HG02588 (cell line): Measurements from ENCODE around the gene LEPR.

Experiments
- ATAC-seq: cut with Tn5 transposase; IDR thresholded peaks from one replicate; pipeline ENCODE4 v1.9.1; 2021; ENCODE audit warnings: mild to moderate bottlenecking, moderate library complexity; ENCODE audit not compliant: unreplicated experiment

Gene LEPR

DNA sequence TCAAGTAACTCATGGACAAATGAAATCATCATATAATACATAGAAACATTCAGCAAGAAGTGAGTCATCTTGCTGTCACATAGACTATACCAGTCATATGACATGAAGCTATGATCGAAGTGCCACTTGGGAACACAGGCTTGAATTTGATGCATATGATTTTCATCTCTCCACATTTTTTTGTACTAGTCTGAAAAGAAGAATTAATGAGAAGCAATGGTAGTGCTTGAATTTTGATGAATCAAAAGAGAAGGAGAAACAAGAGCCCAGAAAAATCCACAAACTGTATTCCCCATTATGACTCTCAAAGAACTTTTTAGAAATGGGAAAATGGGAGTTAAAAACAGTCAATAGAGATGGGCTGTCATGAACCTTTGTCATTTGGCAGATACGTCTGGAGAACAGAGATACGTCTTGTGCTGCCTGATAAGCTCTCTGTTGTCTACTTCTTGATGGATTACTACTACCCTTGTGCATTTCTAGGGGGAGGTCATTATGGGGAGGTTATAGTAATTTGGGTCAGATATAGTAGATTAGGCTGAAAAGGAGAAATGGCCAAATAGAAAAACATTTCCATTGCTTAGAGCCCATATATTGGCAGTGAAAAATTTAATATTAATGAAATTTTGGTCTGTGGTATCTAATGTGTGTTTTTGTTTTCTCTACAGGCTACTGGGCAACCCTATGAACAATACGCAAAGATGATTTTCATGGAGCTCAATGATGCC, 8.0 kb upstream of the LEPR start:
- no peak for ATAC-seq

- ATAC-seq: no peak
Measured at GRCh38 chr1:65412984-65413375, 7.5 kb upstream of the LEPR start.

GRCh38 chr1:65414538-65414937, 5.9 kb upstream of the LEPR start:
- no peak for ATAC-seq

DNA sequence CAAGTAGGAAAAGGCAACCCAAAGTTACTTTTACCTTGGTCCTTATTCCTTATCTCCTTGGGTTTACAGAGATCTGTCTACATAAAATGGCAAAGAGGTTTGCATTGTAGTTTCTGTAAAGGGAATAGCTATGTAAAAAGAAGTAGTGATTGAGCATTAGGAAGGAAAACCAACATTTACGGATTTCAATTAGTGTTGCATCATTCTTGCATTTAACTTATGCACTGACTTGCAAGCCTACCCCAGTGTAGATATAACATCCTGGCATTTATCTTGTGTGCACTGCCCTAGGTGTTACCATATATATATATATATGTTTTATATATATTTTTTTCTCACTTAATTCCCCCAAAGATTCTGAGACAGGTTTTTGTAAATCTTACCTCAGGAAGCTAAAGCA, 3.7 kb upstream of the LEPR start:
- ATAC-seq: no peak

GRCh38 chr1:65417729-65418128, 2.7 kb upstream of the LEPR start:
- no peak for ATAC-seq

- no peak for ATAC-seq
Measured at GRCh38 chr1:65418522-65419185, 1.8 kb upstream of the LEPR start.

- peak; percentile 90 for ATAC-seq
Measured at GRCh38 chr1:65419681-65420589, 533 bp upstream of the LEPR start.

GRCh38 chr1:65421351-65422025, 1.0 kb downstream of the LEPR start:
- no peak for ATAC-seq

GRCh38 chr1:65422241-65423203, 2.1 kb downstream of the LEPR start:
- no peak for ATAC-seq

DNA sequence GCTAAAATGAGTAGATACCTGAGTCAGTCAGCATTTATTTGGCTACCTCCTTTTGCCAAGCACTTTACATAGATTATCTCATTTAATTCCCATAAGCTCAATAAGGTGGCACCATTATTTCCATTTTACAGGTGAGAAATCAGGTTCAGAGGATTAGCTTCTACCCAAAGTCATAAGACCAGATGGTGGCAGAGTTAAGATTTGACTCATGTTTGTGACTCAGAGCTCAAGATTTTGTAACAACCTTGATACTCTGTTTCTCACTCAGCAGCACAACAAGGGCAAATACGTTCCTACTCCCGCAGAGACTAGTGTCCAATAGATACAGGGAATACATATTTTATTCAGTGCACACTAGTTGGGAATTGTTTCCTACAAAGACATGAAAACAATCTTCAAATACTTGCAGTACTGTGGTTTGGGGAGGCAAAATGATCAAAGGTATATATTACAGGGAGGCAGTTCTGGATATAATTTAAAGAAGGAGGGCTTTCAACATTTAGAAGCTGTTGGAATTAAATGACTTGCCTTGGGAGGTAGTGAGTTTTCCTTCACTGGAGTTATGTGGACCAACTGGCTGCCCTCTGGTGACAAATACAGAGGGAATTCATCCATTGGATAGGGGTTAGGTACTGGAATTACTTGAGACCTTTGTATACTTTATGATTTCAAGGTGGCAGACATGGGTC, 3.6 kb downstream of the LEPR start:
- no peak for ATAC-seq

DNA sequence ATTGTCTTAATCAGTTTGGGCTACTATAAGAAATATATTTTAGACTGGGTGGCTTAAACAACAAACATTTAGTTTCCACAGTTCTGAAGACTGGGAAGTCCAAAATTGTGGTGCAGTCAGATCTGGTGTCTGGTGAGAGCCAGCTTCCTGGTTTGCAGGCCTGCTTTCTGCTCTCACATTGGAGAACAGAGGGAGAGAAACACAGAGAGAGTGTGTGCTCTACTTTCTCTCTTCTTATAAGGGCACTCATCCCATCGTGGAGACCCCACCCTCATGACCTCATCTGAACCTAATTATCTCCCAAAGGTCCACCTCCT, 4.1 kb downstream of the LEPR start:
- ATAC-seq: no peak

GRCh38 chr1:65425006-65425405, 4.5 kb downstream of the LEPR start:
- ATAC-seq: no peak

DNA sequence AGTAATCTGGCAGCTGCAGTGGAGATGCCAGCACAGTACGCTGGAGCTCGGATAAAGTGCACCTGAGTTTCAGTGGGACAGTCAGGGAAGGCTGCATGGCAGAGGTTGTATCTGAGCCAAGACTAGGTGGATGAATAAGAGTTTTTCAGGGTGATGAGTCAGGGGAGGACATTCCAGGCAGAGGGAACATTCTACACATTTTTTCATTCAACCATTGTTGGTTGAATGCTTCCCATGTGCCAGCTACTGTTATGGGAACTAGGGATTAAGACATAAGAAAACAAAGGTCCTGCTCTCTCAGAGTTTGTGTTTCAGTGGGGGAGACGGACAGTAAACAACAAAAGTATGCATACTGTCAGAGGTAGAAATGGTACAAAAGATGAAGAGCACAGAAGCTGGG, 5.2 kb downstream of the LEPR start:
- no peak for ATAC-seq

- no peak for ATAC-seq
Measured at GRCh38 chr1:65429078-65429477, 8.6 kb downstream of the LEPR start.

DNA sequence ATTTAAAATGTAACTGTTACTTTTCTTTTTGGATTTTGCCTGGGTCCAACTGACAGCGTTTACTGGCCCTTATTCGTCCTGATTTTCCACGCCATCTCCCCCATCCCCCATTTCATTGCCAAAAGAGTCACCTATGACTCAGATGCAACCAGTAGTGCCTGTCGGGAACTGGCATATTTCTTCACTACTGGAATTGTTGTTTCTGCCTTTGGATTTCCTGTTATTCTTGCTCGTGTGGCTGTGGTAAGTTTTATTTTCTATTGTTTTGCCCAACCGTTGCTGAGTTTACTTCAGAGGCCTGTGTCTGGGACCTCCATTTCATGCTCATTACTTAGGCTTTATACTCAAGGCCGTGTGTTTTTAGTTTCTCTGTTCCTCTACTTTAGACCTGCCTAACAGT, 9.3 kb downstream of the LEPR start:
- ATAC-seq: no peak

DNA sequence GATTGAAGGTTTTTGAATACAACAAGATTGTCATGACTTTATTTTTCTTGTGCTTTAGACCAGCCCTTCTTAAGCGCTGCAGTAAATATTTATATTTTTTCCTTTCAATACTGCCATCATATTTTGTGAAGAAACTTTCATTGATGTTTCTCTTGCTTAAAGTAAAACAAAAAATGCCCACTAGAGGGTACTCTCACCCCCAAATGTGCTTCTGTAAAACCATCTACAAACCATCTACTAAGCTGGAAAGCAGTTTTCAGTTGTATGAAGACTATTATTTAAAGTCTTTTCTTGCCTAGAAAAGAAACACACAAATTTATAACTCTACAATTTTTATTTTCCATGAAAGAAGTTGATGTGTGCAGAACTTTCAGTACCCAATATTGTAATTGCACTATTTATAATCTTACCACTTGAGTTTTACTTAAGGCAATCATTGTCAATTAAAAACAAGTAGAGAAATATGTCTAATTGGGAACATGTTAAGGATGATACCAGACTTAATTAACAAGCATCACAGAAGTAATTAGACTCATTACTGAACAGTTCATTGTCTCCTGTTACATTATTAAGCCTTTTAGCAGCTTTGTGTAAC, 10.7 kb downstream of the LEPR start:
- ATAC-seq: peak; percentile 53

DNA sequence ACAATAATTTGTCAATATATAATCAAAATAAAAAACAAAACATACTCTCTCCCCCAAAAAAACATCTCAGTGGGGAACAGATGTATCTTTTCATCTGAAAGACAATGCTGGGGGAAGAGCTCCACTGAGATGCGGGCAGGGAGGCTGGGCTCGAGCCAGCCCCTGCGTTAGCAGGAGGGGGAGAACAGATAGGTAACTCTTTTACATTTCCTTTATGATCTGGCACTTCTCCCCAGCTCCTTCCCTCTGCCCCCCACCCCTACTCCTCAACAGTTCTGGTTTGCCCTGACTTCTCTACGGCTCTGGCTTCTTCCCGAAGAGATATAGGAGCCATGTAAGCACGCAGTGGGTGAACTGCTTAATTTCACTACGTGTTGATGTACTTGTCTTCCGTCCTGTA, 12.4 kb downstream of the LEPR start:
- ATAC-seq: no peak

DNA sequence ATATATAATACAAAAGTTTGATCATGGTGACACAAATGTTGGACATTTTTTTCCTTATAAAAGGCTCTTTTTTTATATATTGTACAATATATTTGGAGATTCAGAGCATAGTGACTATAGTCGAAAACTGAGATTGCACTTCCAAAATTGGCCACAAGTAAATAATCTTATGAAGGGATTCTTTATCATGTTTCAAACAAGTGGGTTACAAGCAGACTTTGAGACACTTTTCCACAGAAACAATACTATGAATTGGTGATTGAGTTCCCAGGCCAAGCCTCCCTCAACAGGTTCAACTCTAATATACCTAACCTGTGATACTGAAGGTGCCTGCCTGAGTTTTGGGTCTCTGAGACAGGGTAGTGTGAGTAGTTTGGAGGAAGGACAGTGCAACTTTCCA, 13.8 kb downstream of the LEPR start:
- no peak for ATAC-seq

DNA sequence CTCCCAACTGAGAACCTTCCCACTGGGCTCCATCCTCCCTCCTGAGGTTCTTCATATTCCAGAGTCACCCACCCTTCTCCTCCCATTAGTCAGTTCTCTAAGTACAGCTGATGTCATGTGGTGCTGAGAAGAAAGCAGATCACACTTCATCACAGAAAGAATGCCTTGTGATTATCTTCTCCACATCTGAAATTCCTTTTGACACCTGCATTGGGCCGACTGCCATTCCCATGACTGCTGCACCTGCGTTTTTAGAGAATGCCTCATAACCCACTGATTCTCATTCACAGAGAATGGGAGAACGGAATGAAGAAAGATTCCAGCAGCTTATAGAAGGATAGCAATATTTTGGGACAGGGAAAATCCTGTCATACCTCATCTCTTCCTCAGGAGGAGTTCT, 14.3 kb downstream of the LEPR start:
- ATAC-seq: no peak
